GM18526 (cell line): ENCODE results near the gene CPXM1.

Source experiments
- POLR2A ChIP-seq: IDR thresholded peaks from 3 replicates; pipeline ENCODE4 v1.6.1; 2011; ENCODE audit not compliant: insufficient read length; ENCODE audit errors: extremely low read depth

Gene CPXM1

GRCh38 chr20:2812189-2812588 lies 11.8 kb upstream of the CPXM1 start:
- no peak for TF ChIP-seq POLR2A

- no peak for TF ChIP-seq POLR2A
These were observed 9.3 kb upstream of the CPXM1 start for GRCh38 chr20:2809690-2810089.

GRCh38 chr20:2807019-2807418 lies 6.6 kb upstream of the CPXM1 start:
- no peak for TF ChIP-seq POLR2A

GRCh38 chr20:2806351-2806701 lies 5.9 kb upstream of the CPXM1 start:
- no peak for TF ChIP-seq POLR2A

GRCh38 chr20:2805689-2806350 lies 5.4 kb upstream of the CPXM1 start:
- no peak for TF ChIP-seq POLR2A

GRCh38 chr20:2804852-2805688 lies 4.6 kb upstream of the CPXM1 start:
- no peak for TF ChIP-seq POLR2A

GRCh38 chr20:2804041-2804828 lies 3.8 kb upstream of the CPXM1 start:
- no peak for TF ChIP-seq POLR2A

GRCh38 chr20:2801286-2801728 lies 880 bp upstream of the CPXM1 start:
- no peak for TF ChIP-seq POLR2A

- TF ChIP-seq POLR2A, result no peak
These were observed 523 bp downstream of the CPXM1 start for GRCh38 chr20:2799688-2800520.

GRCh38 chr20:2799271-2799670 lies 1.2 kb downstream of the CPXM1 start:
- TF ChIP-seq POLR2A, result no peak

- no peak for TF ChIP-seq POLR2A
These were observed 1.6 kb downstream of the CPXM1 start for GRCh38 chr20:2798814-2799213.

- no peak for TF ChIP-seq POLR2A
These were observed 2.2 kb downstream of the CPXM1 start for GRCh38 chr20:2798095-2798805.

GRCh38 chr20:2797136-2797983 lies 3.1 kb downstream of the CPXM1 start:
- TF ChIP-seq POLR2A, result no peak
